Omental fat pad (tissue), 4 donors: ENCODE data around the gene KNTC1. TPM values are rescaled to one million over a fixed set of nuclear protein-coding genes. Genes with fewer than 3 reads are reported as not detected.

Experiments used
- ATAC-seq: fragments of 150-250 bp; one replicate; pipeline ENCODE4 v1.9.1; 2016; ENCODE audit warnings: mild to moderate bottlenecking, moderate library complexity; ENCODE audit not compliant: low FRiP score
- DNase-seq: peaks from one replicate; pipeline ENCODE4 v3.0.0-alpha.2; 2019; ENCODE audit warnings: low spot score
- CTCF ChIP-seq, 3 donors: fragments of 450-650 bp; IDR thresholded peaks; one replicate each; pipeline ENCODE4 v1.5.1; 2016 to 2017; ENCODE audit warnings: antibody characterized with exemption in 3 of 3, mild to moderate bottlenecking in 3 of 3, moderate library complexity in 2 of 3
- total RNA-seq, 4 donors: library from RNA; depleted of rRNA; stranded (reverse); fragments of >200 nt; gene quantifications; one replicate each; pipeline ENCODE4 v1.1.0, GENCODE V29; 2016

KNTC1 gene
- total RNA-seq, 4 donors from 2014 or later: 7.4 to 24.4 (median 11.9) TPM

DNA sequence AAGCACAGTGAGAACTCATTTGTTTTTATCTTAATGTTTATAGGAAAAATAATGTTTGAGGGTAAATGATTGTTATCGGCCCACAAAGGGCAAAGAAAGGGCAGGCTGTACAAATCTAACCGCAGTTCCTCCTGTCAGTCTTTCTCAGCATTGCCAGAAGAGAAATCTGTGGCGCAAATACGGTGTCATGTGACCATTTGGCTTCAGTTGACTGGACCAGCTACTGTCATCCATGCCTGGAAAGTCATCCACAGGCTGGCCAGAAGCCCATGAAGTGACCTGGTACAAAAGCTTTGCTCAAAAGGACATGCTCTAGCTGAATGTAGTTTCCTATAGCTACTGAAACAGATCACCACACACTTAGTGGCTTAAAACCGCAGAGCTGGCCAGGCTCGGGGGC lies 132.5 kb downstream of the KNTC1 start:
- TF ChIP-seq CTCF (IDR thresholded peaks at IDR 0.05): no peak
- no peak for ATAC-seq
- no peak for DNase-seq

GRCh38 chr12:122661246-122661645 lies 134.2 kb downstream of the KNTC1 start:
- ATAC-seq: no peak
- no peak for DNase-seq
- TF ChIP-seq CTCF (IDR thresholded peaks at IDR 0.05): no peak

- no peak for DNase-seq
- TF ChIP-seq CTCF (IDR thresholded peaks at IDR 0.05): no peak
- no peak for ATAC-seq
Measured at GRCh38 chr12:122661938-122662337, 134.9 kb downstream of the KNTC1 start.

GRCh38 chr12:122665349-122665748 lies 138.3 kb downstream of the KNTC1 start:
- TF ChIP-seq CTCF (IDR thresholded peaks at IDR 0.05): no peak
- DNase-seq: no peak

GRCh38 chr12:122665759-122666158 lies 138.7 kb downstream of the KNTC1 start:
- DNase-seq (no peak), ATAC-seq (no peak)
- no peak for TF ChIP-seq CTCF (IDR thresholded peaks at IDR 0.05)

More at GRCh38 chr12:122665349-122665748, 138.3 kb downstream of the KNTC1 start:
- ATAC-seq: no peak

DNA sequence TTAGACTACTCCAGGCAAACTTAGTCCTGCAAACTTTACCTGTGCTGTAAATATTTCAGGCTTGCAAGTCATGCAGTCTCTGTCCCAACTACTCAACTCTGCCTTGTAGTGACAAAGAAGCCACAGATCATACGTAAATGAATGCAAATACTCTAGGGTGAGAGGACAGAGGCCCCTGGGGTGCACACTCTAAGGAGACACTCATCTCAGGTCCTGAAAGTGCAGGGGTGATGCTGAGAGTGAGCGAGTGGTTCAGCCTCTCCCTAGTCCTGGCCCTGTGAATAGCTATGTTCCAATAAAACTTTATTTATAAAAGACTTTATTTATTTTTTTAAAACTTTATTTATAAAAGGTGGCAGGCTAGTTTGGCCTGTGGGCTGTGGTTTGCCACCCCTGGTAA lies 141.2 kb downstream of the KNTC1 start:
- no peak for ATAC-seq

More for the DNA sequence above, 141.2 kb downstream of the KNTC1 start:
- no peak for DNase-seq
- no peak for TF ChIP-seq CTCF (IDR thresholded peaks at IDR 0.05)
